ENCODE data around the gene TYMP. TPM values are rescaled to one million over a fixed set of nuclear protein-coding genes. Genes with fewer than 3 reads are reported as not detected.

The TYMP gene
- total RNA-seq, 1 experiment from 2014 or later, result 12.3 TPM

- TF ChIP-seq CTCF (conservative IDR thresholded peaks at IDR 0.05; ENCODE audit: low read depth, low read length) (no peak), EZH2 (IDR thresholded peaks at IDR 0.05; ENCODE audit: low read length, unreplicated experiment) (no peak), EZH2phosphoT487 (IDR thresholded peaks at IDR 0.05; ENCODE audit: borderline replicate concordance, low read length) (no peak)
- Histone ChIP-seq H3K27ac (ENCODE audit: low read length) (no peak within 1 kb of the TSS), H2AFZ (ENCODE audit: low read length) (no peak within 1 kb of the TSS)
Measured at GRCh38 chr22:50577987-50578775, 48.4 kb upstream of the TYMP start, which contains the start of gene CPT1B. CPT1B (minus strand) TSS chr22:50578427; CDS start chr22:50577915, 512 bp downstream.

GRCh38 chr22:50577697-50577986, 47.8 kb upstream of the TYMP start:
- H3K4me3 ChIP-seq (ENCODE audit: low read length), result no peak overlapping the region
- DNase-seq, result no peak
- TF ChIP-seq EZH2phosphoT487 (IDR thresholded peaks at IDR 0.05; ENCODE audit: borderline replicate concordance, low read length), result no peak
- TF ChIP-seq EZH2 (IDR thresholded peaks at IDR 0.05; ENCODE audit: low read length, unreplicated experiment), result no peak
- TF ChIP-seq CTCF (conservative IDR thresholded peaks at IDR 0.05; ENCODE audit: low read depth, low read length), result no peak
- peaks cover 5% of the 10 kb centered on the region for H3K4me1 ChIP-seq (ENCODE audit: insufficient read depth, low read length)
- no peaks in the 10 kb centered on the region for H3K27me3 ChIP-seq (ENCODE audit: low read length)
- no peak overlapping the region for H3K9ac ChIP-seq (ENCODE audit: low read length)
- H3K9me2 ChIP-seq (replicated peaks; ENCODE audit: low read length), result no peaks in the 10 kb centered on the region
- ChIA-PET CTCF (no interaction called here), POLR2A (ENCODE audit: unreplicated experiment) (no interaction called here)
- no peaks in the 10 kb centered on the region for H3F3A ChIP-seq (ENCODE audit: low read length, unreplicated experiment)
- no TSS peak for BruUV-seq (replicated peaks)
- no peaks in the 10 kb centered on the region for H3K9me3 ChIP-seq (ENCODE audit: low read length)
- H4K20me1 ChIP-seq (ENCODE audit: low read length), result no peaks in the 10 kb centered on the region
- H3K4me2 ChIP-seq (ENCODE audit: low read length), result no peak overlapping the region
- ATAC-seq, result no peak
- no peak overlapping the region for H3K27ac ChIP-seq (ENCODE audit: low read length)
- H2AFZ ChIP-seq (ENCODE audit: low read length), result no peak overlapping the region
- H3K36me3 ChIP-seq (ENCODE audit: low read depth, low read length), result no peaks in the 10 kb centered on the region
- H3K79me2 ChIP-seq (ENCODE audit: low read length), result peaks cover 11% of the 10 kb centered on the region
- intact Hi-C loops (cut with micrococcal nuclease), result no loop called here

More at GRCh38 chr22:50577987-50578775, 48.4 kb upstream of the TYMP start, which contains the start of gene CPT1B:
- DNase-seq (no peak), ATAC-seq (no peak)
- Histone ChIP-seq H3K27me3 (ENCODE audit: low read length) (no peaks in the 10 kb centered on the region), H3K4me2 (ENCODE audit: low read length) (no peak within 1 kb of the TSS), H3K4me1 (ENCODE audit: insufficient read depth, low read length) (peaks cover 5% of the 10 kb centered on the region), H3F3A (ENCODE audit: low read length, unreplicated experiment) (no peaks in the 10 kb centered on the region), H3K36me3 (ENCODE audit: low read depth, low read length) (no peaks in the 10 kb centered on the region), H3K9me2 (replicated peaks; ENCODE audit: low read length) (no peaks in the 10 kb centered on the region), H3K9me3 (ENCODE audit: low read length) (no peaks in the 10 kb centered on the region), H3K4me3 (ENCODE audit: low read length) (no peak within 1 kb of the TSS), H3K79me2 (ENCODE audit: low read length) (peaks cover 12% of the 10 kb centered on the region), H4K20me1 (ENCODE audit: low read length) (no peaks in the 10 kb centered on the region), H3K9ac (ENCODE audit: low read length) (no peak within 1 kb of the TSS)
- POLR2A ChIA-PET (ENCODE audit: unreplicated experiment), result no interaction called here
- BruUV-seq (replicated peaks), result no TSS peak
- CTCF ChIA-PET, result no interaction called here
- intact Hi-C loops (cut with micrococcal nuclease), result no loop called here
